ENCODE measurements around the gene CALU.

The CALU gene

GRCh38 chr7:128724743-128725142, 14.4 kb upstream of the CALU start:
- DNase-seq (ENCODE audit: low read depth, low spot score) = no peak

GRCh38 chr7:128725531-128725930, 13.6 kb upstream of the CALU start:
- no peak for DNase-seq (ENCODE audit: low read depth, low spot score)

GRCh38 chr7:128726059-128726736, 13.0 kb upstream of the CALU start:
- no peak for DNase-seq (ENCODE audit: low read depth, low spot score)

- no peak for DNase-seq (ENCODE audit: low read depth, low spot score)
These were observed 12.5 kb upstream of the CALU start for GRCh38 chr7:128726737-128727072.

GRCh38 chr7:128727239-128727638, 11.9 kb upstream of the CALU start:
- no peak for DNase-seq (ENCODE audit: low read depth, low spot score)

GRCh38 chr7:128728598-128728997, 10.6 kb upstream of the CALU start:
- no peak for DNase-seq (ENCODE audit: low read depth, low spot score)

- no peak for DNase-seq (ENCODE audit: low read depth, low spot score)
These were observed 9.7 kb upstream of the CALU start for GRCh38 chr7:128729494-128729893.

GRCh38 chr7:128731184-128731583, 8.0 kb upstream of the CALU start:
- no peak for DNase-seq (ENCODE audit: low read depth, low spot score)

GRCh38 chr7:128732521-128733277, 6.5 kb upstream of the CALU start:
- no peak for DNase-seq (ENCODE audit: low read depth, low spot score)

GRCh38 chr7:128733278-128733645, 5.9 kb upstream of the CALU start:
- DNase-seq (ENCODE audit: low read depth, low spot score) = no peak

GRCh38 chr7:128734890-128735289, 4.3 kb upstream of the CALU start:
- no peak for DNase-seq (ENCODE audit: low read depth, low spot score)

GRCh38 chr7:128735436-128735835, 3.7 kb upstream of the CALU start:
- no peak for DNase-seq (ENCODE audit: low read depth, low spot score)

- DNase-seq (ENCODE audit: low read depth, low spot score) = no peak
These were observed 1.7 kb upstream of the CALU start for GRCh38 chr7:128737441-128737840.

- DNase-seq (ENCODE audit: low read depth, low spot score) = no peak
These were observed 1.2 kb upstream of the CALU start for GRCh38 chr7:128737867-128738385.

GRCh38 chr7:128738570-128739047, 550 bp upstream of the CALU start:
- DNase-seq (ENCODE audit: low read depth, low spot score) = no peak

- no peak for DNase-seq (ENCODE audit: low read depth, low spot score)
These were observed 977 bp downstream of the CALU start for GRCh38 chr7:128739990-128740682.

- DNase-seq (ENCODE audit: low read depth, low spot score) = no peak
These were observed 1.8 kb downstream of the CALU start for GRCh38 chr7:128740996-128741395.

- DNase-seq (ENCODE audit: low read depth, low spot score) = no peak
These were observed 2.3 kb downstream of the CALU start for GRCh38 chr7:128741491-128741890.

- DNase-seq (ENCODE audit: low read depth, low spot score) = no peak
These were observed 3.0 kb downstream of the CALU start for GRCh38 chr7:128742206-128742605.

GRCh38 chr7:128743112-128743772, 4.1 kb downstream of the CALU start:
- no peak for DNase-seq (ENCODE audit: low read depth, low spot score)

- no peak for DNase-seq (ENCODE audit: low read depth, low spot score)
These were observed 5.3 kb downstream of the CALU start for GRCh38 chr7:128744366-128744905.

- DNase-seq (ENCODE audit: low read depth, low spot score) = no peak
These were observed 6.5 kb downstream of the CALU start for GRCh38 chr7:128745706-128746105.
